ENCODE measurements around the gene PPFIA3.

DNA sequence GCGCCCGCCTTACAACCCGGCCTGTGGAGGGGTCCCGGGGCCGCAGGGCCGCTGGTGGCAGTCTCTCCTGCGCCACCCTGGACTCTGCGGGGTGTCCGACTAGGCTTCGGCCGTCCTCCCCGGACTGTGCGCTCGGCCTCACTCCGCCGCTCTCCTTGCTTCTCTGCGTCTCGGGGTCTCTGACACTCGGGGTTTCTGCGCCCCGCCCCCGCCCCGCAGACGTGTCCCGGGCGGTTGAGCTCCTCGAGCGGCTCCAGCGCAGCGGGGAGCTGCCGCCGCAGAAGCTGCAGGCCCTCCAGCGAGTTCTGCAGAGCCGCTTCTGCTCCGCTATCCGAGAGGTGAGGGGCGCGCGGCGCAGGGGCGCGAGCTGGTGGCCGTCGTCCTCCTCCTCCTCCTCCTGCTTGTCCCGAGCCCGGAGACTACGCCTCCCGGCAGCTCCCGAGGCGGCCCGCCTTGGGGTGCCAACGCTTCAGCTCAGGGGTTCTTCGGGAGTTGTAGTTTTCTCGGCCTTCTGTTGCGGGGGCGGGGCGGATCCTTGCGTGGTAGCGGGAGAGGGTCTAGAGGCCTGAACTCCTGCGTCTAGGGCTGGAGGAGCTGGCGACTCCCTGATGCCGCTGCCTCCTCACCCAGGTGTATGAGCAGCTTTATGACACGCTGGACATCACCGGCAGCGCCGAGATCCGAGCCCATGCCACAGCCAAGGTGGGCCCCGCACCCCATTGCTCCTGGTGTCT, 4.5 kb upstream of the PPFIA3 start:
- TF ChIP-seq, protein P1, sequence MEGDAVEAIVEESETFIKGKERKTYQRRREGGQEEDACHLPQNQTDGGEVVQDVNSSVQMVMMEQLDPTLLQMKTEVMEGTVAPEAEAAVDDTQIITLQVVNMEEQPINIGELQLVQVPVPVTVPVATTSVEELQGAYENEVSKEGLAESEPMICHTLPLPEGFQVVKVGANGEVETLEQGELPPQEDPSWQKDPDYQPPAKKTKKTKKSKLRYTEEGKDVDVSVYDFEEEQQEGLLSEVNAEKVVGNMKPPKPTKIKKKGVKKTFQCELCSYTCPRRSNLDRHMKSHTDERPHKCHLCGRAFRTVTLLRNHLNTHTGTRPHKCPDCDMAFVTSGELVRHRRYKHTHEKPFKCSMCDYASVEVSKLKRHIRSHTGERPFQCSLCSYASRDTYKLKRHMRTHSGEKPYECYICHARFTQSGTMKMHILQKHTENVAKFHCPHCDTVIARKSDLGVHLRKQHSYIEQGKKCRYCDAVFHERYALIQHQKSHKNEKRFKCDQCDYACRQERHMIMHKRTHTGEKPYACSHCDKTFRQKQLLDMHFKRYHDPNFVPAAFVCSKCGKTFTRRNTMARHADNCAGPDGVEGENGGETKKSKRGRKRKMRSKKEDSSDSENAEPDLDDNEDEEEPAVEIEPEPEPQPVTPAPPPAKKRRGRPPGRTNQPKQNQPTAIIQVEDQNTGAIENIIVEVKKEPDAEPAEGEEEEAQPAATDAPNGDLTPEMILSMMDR (conservative IDR thresholded peaks at IDR 0.05; ENCODE audit: low read depth, low read length), result no peak
- TF ChIP-seq EZH2 (IDR thresholded peaks at IDR 0.05; ENCODE audit: low read length, unreplicated experiment), result no peak
- TF ChIP-seq EZH2phosphoT487 (IDR thresholded peaks at IDR 0.05; ENCODE audit: borderline replicate concordance, low read length), result no peak

All from PC-3 (cell line).